Osteoblast (primary cell): ENCODE measurements around the gene MRPS27. TPM values are rescaled to one million over a fixed set of nuclear protein-coding genes. Genes with fewer than 3 reads are reported as not detected.
A peak's percentile ranks its signal among the peaks of the same experiment; 100 is the strongest.

ENCODE experiments used
- DNase-seq: peaks from one replicate; pipeline ENCODE4 v3.0.0; 2011; ENCODE audit warnings: low spot score, mixed read lengths; ENCODE audit not compliant: insufficient read length; ENCODE audit errors: missing footprints
- H2AFZ ChIP-seq: 2 replicates; pipeline ENCODE4 v1.6.0; 2011; ENCODE audit warnings: mild to moderate bottlenecking, low read length
- H3K27ac ChIP-seq: 2 replicates; pipeline ENCODE4 v1.5.1; 2011; ENCODE audit warnings: mild to moderate bottlenecking, low read depth, low read length, moderate library complexity
- H3K27me3 ChIP-seq: 2 replicates; pipeline ENCODE4 v1.6.0; 2012; ENCODE audit warnings: mild to moderate bottlenecking, control low read depth, inconsistent platforms, low read length, moderate library complexity; ENCODE audit not compliant: insufficient read depth
- H3K36me3 ChIP-seq: 2 replicates; pipeline ENCODE4 v1.5.1; 2011; ENCODE audit warnings: mild to moderate bottlenecking, low read length, control low read depth, moderate library complexity; ENCODE audit not compliant: insufficient read depth
- H3K4me1 ChIP-seq: 2 replicates; pipeline ENCODE4 v1.5.1; 2011; ENCODE audit warnings: mild to moderate bottlenecking, low read length, control low read depth, moderate library complexity; ENCODE audit not compliant: insufficient read depth
- H3K4me2 ChIP-seq: 2 replicates; pipeline ENCODE4 v1.6.0; 2011; ENCODE audit warnings: mild to moderate bottlenecking, low read length; ENCODE audit not compliant: insufficient read depth
- H3K4me3 ChIP-seq: fragments of 200-600 bp; sonication (generic); 3 replicates; pipeline ENCODE4 v1.5.1; 2012; ENCODE audit warnings: mild to moderate bottlenecking, low read length, inconsistent platforms; ENCODE audit not compliant: insufficient read depth
- H3K79me2 ChIP-seq: 2 replicates; pipeline ENCODE4 v1.6.0; 2012; ENCODE audit warnings: mild to moderate bottlenecking, low read length, control low read depth, inconsistent platforms; ENCODE audit not compliant: insufficient read depth
- H3K9me3 ChIP-seq: 2 replicates; pipeline ENCODE4 v1.5.1; 2011; ENCODE audit warnings: low read depth, low read length, control low read depth
- H4K20me1 ChIP-seq: 2 replicates; pipeline ENCODE4 v1.6.0; 2012; ENCODE audit warnings: mild to moderate bottlenecking, low read length, control low read depth; ENCODE audit not compliant: insufficient read depth
- CTCF ChIP-seq: IDR thresholded peaks from 2 replicates; pipeline ENCODE4 v1.5.1; 2011; ENCODE audit warnings: mild to moderate bottlenecking, low read depth, low read length, moderate library complexity; ENCODE audit errors: extremely low read depth
- total RNA-seq: library from RNA; depleted of rRNA; stranded (reverse); fragments of >200 nt; gene quantifications from 2 replicates; pipeline ENCODE4 v1.2.3, GENCODE V29; 2012

Gene MRPS27
- total RNA-seq, 1 donor: 106 TPM

GRCh38 chr5:72307573-72307967 lies 12.5 kb downstream of the MRPS27 start:
- Histone ChIP-seq H2AFZ (peak overlapping the region; percentile 94), H3K9me3 (no peaks in the 10 kb centered on the region), H3K27ac (peak overlapping the region; percentile 97), H3K4me3 (peak overlapping the region; percentile 86), H3K27me3 (no peaks in the 10 kb centered on the region), H3K4me2 (peak overlapping the region; percentile 94), H3K79me2 (peaks cover 48% of the 10 kb centered on the region), H3K36me3 (peaks cover 24% of the 10 kb centered on the region), H3K4me1 (peaks cover 6% of the 10 kb centered on the region), H4K20me1 (no peaks in the 10 kb centered on the region)
- no peak for TF ChIP-seq CTCF
- DNase-seq: no peak

- TF ChIP-seq CTCF: no peak
- Histone ChIP-seq H3K36me3 (peaks cover 10% of the 10 kb centered on the region), H3K79me2 (peaks cover 69% of the 10 kb centered on the region), H3K4me1 (peaks cover 15% of the 10 kb centered on the region), H3K27ac (peak overlapping the region; percentile 0), H4K20me1 (no peaks in the 10 kb centered on the region), H2AFZ (no peak overlapping the region), H3K27me3 (no peaks in the 10 kb centered on the region), H3K4me2 (no peak overlapping the region), H3K4me3 (no peak overlapping the region), H3K9me3 (no peaks in the 10 kb centered on the region)
- no peak for DNase-seq
Observed at GRCh38 chr5:72305194-72306142, 14.6 kb downstream of the MRPS27 start.

GRCh38 chr5:72302171-72302570 lies 17.9 kb downstream of the MRPS27 start:
- Histone ChIP-seq H3K36me3 (no peaks in the 10 kb centered on the region), H3K27ac (no peak overlapping the region), H3K4me3 (no peak overlapping the region), H4K20me1 (no peaks in the 10 kb centered on the region), H3K79me2 (peaks cover 81% of the 10 kb centered on the region), H2AFZ (no peak overlapping the region), H3K4me2 (no peak overlapping the region), H3K4me1 (peaks cover 10% of the 10 kb centered on the region), H3K9me3 (no peaks in the 10 kb centered on the region), H3K27me3 (no peaks in the 10 kb centered on the region)
- no peak for DNase-seq
- TF ChIP-seq CTCF: no peak

- H3K4me3 ChIP-seq: no peak overlapping the region
- peaks cover 77% of the 10 kb centered on the region for H3K79me2 ChIP-seq
- H2AFZ ChIP-seq: no peak overlapping the region
- H3K4me1 ChIP-seq: peaks cover 9% of the 10 kb centered on the region
- H3K9me3 ChIP-seq: no peaks in the 10 kb centered on the region
- no peak overlapping the region for H3K27ac ChIP-seq
- no peaks in the 10 kb centered on the region for H4K20me1 ChIP-seq
- no peak for TF ChIP-seq CTCF
- H3K36me3 ChIP-seq: no peaks in the 10 kb centered on the region
- peak; percentile 18 for DNase-seq
- H3K27me3 ChIP-seq: no peaks in the 10 kb centered on the region
- no peak overlapping the region for H3K4me2 ChIP-seq
Observed at GRCh38 chr5:72301557-72301956, 18.5 kb downstream of the MRPS27 start.
